Measurements from ENCODE around the gene MRPS11.
"Not testable (repeated sequence)": the region's sequence is repeated elsewhere in the genome, so short reads cannot be mapped to it uniquely, and the experiment has no call there.

MRPS11 gene

DNA sequence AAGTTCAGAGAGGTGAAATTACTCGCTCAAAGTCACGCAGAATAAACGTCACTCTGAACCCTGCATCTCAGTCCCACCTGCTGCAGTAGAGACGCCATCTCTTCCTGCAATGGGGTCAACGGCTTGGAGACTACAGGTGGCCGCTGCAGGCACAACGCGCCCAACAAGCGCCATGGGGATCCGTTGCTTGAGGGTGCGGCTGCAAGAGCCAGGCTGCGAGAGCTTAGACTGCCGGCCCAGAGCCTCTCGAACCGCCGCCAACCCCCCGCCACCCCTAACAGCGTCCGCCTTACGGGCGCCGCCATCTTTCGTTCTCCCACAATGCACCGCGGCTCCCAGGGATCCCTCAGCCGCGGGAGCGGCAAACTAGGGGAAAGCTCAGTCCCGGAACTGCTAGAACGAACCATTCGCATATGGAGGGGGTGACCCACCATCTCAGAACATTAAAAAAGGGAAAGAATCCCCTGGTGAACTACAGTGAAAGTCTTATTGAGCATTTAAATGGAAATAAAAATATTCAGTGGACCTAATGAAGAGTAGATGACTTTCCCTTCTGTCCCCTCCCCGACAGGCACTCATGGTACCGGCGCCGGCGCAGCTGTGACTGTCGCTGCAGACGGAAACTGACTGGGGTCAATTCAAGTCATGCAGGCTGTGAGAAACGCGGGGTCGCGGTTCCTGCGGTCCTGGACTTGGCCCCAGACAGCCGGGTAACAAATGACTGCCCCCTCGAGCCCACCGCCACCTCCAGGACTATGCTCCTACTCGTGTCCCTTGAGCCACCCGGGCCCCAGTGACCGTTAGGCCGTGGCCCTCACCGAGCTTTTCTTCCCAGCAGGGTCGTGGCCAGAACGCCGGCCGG is at the start of gene MRPS11, which contains the start of gene MRPL46:
MRPS11 (plus strand) TSS at position 636 of the 862 bp plus-strand sequence; CDS start at position 646, 10 bp downstream.
MRPL46 (minus strand) TSS at position 316 of the 862 bp plus-strand sequence; CDS start at position 305, 11 bp downstream.
- DNase-seq: peak; percentile 86

DNA sequence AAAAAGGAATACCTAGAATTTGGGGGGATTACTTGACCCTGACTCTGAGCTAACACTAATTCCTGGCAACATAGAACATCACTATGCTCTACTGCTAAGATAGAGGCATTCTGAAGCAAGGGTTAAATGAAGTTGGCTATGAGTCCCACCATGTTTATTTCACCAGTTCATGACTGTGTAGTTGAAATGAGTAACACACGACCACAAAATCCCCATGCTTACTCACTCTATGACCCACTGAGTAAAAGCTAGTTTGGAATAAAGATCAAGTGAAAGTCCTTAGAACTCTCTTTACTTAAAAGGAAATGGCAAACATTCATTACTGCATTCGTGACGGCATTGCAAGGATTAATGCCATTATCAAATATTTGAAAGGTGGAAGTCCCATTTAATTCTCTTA is 47.7 kb upstream of the MRPS11 start:
- no peak for DNase-seq

DNA sequence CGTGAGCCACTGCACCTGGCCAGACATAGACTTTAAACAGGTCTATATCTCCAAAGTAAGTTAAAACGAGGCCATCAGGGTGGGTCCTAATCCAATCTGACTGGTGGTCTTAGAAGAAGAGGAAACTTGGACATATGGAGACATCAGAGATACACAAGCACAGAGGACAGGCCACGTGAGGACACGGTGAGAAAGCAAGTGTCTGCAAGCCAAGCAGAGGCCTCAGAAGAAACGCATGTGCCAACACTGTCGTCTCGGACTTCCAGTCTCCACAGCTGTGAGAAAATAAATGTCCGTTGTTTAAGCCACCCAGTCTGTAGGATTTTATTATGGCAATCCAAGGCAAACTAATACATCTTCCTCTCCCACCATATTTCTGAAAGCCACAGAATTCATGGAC is 44.2 kb upstream of the MRPS11 start:
- no peak for DNase-seq

DNA sequence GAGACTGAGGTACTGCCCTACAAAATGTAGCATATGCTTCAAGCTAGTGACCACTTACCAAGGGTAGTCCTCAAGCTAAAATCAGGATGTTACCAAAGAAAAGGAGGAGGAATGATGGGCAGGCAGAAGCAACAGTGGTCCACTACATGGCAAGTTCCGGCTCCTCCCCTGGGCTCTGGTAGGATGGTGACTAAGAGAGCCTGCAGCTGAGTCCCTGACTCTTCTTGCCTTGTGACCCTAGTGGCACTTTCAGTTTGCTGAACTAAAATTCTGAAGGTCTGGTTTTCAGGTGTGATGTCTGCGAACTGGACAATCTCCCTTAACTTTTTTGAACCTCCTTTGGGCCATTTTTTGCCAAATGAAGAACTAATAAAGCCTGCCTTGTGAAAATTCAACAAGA is 41.2 kb upstream of the MRPS11 start:
- DNase-seq: no peak

DNA sequence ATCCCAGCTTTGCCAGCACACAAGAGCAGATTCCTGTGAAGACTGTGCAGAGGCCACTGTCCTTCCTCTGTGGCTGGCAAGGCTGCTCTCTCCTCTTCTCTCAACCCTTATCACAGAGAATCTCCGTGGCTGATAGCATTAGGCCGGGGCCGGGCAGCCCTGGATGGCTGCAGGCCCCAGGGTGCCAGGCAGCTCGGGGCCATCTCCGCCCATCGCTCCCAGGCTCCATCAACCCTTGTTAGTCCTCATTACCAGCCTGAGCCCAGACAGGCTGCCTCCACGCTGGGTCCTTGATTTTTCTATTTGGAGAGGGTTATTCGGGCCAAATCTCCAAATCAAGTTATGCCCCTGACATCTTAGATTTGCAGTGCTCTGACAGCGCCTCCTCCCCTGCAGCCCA is 39.5 kb upstream of the MRPS11 start:
- no peak for DNase-seq

DNA sequence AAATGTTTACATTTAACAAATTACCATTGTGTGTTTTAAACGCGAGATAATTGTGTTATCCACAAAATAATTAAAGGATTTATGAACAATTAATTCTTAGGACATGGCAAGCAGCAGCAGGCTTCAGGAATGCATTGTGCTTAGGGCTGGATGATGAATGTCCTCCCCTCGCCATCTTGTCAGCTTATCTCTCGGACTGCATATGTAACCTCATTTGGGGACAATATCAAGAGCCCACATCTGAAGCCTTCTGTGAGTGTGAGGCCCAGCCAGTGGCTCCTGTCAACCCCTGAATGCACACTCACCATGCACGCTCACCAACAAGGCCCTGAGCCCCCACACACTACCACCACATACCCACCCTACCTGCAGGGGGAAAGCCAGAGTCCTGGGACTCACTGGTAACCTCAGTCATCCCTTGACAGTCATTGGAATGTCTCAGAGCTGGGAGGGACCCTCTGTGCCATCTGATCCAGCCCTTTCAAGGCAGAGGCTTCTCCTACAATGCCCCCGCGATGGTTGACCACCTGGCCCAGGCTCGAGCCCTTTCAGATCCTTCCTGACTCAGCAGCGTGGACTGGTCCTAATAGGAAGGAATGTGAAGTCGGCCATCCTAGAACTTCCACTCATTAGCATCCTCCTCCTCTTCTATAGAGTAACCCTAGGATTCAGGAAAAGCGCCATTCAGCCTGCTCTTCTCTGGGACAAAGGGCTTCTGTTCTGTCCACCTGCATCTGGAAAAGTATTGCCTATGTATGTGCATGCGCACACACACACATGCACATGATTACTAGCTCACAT is 38.5 kb upstream of the MRPS11 start:
- DNase-seq: no peak

DNA sequence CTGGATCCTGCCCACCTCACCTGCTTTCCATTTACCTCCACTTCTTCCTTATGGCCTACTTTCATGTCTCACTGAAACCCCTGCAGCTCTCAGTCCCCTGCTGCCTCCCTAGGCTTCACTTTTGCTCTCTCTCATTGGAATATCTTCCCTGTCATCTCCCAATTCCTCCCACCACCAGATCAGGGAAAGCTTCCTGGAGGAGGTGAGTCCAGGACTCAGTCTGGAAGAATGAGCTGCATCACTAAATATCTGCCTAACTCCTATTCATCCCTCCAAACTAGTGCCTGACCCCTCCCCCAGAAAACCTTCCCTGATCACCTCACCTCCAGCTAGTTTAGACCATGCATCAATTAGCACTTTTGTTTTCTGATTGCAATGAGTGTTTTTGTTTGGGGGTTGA is 37.5 kb upstream of the MRPS11 start:
- DNase-seq: no peak

DNA sequence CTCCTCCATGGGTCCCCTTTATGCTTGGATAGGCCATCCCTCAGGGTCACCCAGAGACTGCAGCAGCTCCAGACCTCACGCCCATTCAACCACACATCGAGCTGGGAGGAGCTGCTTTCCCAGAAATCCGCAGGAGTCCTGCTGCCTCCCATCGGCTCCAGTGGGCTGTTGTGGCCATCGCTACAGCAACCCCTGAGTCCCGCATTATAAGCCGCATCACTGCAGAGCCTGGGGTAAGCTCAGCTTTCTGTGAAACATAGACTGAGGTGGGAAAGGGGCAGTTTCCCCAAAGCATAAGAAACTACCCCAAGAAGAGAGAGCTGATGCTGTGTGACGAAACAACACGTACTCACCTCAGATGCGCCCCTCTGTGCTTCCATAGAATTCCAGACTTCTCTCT is 36.1 kb upstream of the MRPS11 start:
- no peak for DNase-seq

DNA sequence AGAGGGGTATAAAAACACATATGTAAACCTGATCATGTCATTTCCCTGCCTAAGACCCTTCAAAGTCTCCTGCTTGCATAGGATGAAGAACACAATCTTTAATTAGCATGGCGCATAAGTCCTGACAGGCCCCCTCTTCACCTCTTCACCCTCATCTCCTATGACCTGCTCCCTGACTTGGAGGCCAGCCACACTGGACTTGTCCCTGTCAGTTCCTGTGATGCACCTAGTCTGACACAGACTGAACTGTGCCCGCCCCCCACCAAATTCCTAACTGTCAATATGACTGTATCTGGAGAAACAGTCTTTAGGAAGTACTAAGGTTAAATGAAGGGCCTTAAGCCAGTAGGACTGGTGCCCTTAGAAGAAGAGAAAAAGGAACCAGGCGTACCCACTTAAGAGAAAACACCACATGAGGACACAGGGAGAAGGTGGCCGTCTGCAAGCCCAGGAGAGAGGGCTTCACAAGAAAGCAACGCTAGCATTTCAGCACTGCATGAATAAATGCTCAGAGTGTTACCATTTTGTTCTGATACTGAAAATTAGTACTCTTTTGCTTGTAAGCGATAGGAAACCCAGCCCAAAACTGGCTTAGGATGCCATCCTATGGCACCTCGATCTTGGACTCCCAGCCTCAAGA is 34.3 kb upstream of the MRPS11 start:
- no peak for DNase-seq

DNA sequence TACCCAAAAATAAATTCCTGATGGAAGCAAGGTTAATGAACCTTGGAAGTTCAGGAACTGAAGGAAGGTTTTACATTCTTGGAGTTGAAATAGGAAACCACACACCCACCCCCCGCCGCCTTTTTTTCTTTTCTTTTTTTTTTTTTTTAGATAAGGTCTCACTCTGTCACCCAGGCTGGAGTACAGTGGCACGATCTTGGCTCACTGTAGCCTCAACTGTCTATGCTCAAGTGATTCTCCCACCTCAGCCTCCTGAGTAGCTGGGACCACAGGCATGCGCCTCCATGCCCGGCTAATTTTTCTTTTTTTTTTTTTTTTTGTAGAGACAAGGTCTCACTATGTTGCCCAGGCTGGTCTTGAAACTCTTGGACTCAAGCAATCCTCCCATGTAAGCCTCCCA is 33.4 kb upstream of the MRPS11 start:
- DNase-seq: not testable (repeated sequence)

DNA sequence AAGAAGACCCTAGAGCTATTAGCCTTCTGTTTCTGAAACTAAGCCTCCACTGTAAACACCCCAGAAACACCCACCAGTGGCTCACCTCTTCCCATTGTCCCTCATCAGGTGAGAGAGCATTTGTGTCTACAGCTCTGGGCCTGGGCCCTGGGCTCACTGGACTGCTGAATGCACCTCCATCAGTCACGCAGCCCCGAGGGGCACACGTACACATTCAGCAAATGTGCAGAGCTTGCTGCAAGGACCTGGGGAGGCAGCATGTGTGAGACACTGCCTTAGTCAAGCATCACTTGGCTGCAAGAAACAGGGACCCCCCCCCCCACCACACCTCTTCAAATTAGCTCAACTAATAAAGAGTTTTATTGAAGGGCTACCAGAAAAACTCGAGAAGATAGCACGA is 29.3 kb upstream of the MRPS11 start:
- DNase-seq: no peak

DNA sequence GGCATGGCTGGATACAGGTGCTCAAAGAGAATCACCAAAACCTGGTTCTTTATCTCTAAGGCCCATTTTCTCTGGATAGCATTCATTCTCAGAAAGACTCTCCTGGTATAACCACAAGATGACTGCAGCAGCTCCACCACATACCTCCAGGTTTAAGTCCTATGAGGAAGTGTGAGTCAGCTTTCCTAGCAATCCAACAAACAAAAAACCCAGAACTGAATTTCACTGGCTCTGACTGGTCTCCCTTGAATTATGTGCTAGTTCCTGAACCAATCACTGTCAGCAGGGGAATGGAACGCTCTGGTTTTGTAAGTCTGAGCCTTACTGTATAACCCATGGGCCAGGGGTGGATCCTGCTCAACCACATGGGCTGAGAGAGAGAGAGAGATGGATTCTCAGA is 27.5 kb upstream of the MRPS11 start:
- no peak for DNase-seq

DNA sequence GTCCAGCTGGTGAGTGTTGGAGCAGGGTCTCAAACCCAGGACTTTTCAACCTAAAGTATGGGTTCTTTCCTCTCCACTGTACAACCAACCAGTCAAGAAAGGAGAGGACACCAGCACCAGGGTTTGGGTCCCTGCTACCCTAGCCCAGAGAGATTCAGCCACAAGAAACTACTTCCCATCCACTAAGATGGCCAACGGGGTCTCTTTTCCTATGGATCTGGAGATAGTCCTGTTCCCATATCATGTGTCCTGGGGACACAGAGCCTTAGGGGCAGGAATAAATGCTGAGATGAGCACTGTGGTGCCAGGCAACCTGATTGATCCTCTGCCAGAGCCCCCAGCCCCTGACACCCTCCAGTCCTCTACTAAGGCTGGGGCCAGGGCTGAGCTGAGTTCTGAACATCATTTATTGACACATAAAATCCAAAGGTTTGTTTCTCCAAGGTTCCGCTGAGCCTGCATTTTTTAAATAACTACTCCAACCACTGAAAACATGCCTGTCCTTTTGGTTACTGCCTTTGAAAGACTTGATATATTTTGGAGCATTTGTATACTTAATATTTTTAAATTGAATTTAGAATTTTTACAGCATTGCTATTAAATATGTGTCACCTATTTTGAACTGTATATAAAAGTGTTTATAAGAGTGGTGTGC is 26.3 kb upstream of the MRPS11 start:
- DNase-seq: no peak

DNA sequence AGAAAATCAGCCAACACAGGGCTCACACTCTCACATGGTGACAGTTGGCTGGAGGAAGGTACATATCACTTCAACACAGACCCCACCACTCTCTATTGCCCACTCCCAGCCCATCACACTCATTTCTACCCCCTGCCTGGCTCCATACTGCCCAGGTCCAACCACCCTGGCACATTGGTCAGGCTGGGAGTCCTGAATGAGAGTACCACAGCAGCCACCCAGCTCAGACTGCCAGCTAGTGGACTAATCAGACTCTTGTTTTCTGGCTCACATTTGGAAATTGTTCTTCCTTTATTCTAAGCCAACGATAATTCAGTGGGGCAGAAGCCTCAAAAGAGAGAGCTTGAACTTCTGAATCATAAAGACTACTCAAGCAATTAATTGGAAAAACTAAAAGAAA is 20.3 kb upstream of the MRPS11 start:
- no peak for DNase-seq

DNA sequence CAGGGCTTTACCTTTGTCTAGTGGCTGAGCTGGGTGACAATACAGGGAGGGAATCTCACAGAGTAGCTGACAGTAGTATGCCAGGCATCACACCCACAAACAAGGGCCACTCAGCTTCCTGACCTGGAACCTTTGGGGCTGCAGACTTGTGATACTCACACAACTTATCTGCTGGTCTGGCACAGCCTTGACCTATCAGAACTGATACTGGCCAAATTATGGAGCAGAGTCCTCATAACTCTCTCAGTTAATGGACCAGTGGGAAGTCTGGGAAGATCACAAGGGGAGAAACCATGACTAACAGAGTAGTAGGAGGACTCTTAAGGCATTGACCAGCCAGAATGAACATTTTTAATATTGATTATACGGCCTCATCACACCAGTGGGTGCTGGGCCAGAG is 19.8 kb upstream of the MRPS11 start:
- DNase-seq: no peak

DNA sequence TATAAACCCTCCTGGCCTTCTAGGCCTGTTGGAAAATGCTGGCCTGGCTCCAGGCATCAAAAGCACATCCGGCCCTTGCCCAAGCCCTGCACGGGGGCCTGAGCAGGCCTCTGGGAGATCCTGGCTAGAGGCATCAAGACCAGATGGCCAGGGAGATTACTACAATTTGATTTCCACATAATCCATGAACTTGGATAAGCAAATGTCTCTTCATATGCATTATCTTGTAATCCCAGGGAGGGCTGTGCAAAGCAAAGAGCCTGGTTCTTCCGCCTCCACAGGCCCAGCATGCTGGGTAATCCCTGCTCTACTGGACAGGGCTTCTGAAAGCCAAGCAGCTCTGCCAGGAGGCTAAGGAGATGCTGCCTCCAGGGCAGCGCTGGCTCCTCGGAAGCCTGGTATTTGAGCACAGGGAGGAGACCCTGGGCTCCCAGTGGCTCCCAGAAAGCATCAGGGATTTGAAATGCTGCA is 18.5 kb upstream of the MRPS11 start:
- no peak for DNase-seq

DNA sequence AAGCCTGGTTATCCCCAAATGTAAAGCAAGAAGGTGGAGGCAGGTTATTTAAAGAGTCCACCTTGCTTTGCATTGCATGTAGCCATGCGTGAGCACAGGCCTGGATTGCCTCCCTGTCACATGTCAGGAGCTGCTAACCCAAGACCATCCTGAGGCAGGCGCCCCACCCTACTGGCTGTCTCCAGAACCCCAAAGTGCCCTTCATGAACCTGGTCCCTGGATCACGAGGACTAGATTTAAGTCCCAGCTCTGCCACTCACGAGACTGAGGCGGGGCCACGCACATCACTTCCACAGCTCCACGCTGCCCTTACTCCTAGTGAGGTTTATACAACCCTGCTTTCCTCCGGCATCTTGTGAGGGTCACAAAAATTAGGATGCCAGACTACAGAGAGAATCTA is 17.9 kb upstream of the MRPS11 start:
- DNase-seq: no peak

DNA sequence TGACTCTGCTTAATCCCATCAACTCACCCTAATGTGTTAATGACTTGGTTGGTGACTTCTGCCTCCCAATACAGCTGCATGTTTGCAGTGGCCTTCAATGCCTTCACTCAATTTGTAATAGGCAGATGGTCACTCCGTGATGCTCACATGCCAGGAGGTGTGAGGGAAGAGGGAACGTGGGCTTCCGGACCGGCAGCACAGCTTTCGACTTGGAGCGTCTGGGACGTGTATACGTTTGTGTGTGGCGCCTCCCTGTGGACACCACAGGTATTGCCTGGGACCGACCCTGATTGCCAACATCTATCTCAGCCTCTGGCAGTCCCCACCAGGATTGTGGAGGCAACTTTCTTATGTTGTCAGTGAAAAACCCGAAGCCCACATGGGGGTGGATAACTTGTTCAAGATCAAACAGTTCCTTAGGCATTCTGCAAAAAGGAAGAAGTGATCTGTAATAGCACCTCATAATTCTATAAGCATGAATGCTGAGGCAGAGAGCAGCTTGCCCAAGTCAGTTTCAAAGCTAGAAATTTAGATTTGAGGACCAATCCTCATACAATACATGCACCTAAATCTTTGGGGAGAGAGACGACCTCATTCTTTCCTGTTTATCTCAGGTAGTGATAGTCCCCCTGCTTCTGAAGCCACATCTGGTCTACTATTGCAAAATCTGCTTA is 17.2 kb upstream of the MRPS11 start:
- peak; percentile 45 for DNase-seq

DNA sequence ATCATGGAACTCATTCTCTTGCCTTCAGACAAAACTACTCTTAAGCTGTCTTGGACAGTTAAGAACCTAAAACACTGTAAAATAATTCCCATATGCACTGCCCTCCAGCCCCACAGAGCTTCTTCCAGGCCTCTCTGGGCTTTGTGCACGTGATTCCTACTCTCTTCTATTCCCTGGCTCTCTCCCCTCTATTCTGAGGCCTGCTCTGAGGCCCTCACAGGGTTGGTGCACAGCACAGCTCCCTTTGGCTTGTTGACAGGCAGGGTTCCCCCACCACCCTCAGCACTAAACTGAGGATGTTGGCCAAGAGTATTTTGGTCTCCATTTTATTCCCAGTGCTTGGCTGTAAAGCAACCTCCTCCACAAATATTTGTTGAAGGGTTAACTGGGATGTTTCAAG is 13.9 kb upstream of the MRPS11 start:
- DNase-seq: no peak

DNA sequence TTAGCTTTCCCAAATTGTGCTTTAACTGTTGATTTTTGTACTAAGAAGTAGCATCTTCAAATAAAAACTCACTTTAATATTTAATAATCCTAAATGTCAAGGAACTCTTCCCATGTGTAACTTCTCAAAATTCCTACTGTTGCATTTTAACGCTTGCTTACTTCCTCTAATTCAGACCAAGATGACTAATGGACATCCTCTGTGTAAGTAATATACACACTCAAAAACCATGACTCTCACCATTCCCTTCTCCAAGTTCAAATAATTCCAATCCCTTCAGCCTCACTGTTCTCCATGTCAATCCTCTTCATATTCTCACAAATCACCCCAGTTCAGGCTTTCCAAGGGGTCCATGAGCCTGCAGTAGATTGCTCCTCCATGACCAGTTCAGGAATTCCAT is 13.3 kb upstream of the MRPS11 start:
- DNase-seq: no peak

DNA sequence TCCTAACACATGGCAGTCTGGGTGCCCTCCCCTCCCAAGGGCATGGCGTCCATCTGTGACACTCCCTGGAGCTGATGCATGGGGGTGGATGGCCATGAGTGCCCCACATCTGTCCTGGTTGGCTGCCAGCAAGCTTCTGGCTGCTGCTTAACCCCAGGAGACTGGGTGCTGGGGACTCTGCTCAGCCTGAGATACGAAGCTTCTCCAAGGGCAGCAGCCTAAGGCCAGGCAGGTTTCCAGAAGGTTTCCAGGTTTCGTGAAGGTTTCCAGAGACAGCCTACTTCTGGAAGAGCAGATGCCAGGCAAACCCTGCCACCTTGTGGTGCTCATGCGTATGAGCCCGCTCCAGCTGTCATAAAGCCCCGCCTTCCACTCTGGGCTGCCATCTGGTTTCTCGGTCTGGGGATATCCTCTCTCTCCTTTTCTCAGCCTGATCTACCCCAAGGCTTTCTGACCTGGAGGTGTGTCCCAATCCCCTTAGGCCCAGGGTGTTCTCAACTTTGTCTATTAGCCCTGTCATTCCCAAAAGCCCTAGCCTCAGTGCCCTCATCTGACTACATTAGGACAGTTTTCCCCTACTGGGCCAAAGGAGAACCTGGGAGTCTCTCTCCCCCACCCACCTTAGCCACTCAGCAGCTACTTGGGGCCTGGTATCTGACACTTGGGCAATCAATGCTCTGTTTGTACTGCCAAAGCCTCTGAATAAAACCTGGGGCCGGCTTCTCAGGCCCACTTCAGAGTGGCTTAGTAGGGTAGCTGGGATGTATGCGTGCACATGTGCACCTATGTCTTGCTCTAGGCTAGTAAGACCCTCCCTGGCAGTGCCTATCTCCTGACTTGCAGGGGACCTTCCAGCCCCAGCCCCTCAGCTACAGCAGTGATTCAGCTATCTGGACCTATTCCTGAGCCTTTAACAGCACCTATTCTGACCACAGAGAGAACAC is 12.4 kb upstream of the MRPS11 start:
- DNase-seq: peak; percentile 22

Measured in NCI-H446 treated with DMSO at 0.1 percent for 48 hours (cell line).